ENCODE measurements around the gene LMBRD1. TPM values are rescaled to one million over a fixed set of nuclear protein-coding genes. Genes with fewer than 3 reads are reported as not detected.

The LMBRD1 gene
- total and polyA plus RNA-seq, 2 of the 13 experiments (the other 11 are each of a cell fraction or from before 2014, with no cell fraction given): 18.9 to 21.5 TPM

- Histone ChIP-seq H4K20me1 (ENCODE audit: insufficient read depth, low read length) (no peaks in the 10 kb centered on the region; the same call in 1 of the 2 replicates), H3K27me3 (ENCODE audit: control insufficient read depth in 1 of 2, insufficient read depth in 2 of 2, low read length in 2 of 2) (no peaks in the 10 kb centered on the region), H3K79me2 (ENCODE audit: insufficient read depth, low read length) (no peaks in the 10 kb centered on the region), H3K9me3 (ENCODE audit: low read length) (no peaks in the 10 kb centered on the region), H3K4me3 (replicated peaks in 1 of 3; ENCODE audit: insufficient read depth in 1 of 3, low read depth in 2 of 3, low read length in 3 of 3) (no peak overlapping the region), H2AFZ (ENCODE audit: low read length) (no peak overlapping the region), H3K27ac (ENCODE audit: extremely low read length, insufficient read depth, low read length) (no peak overlapping the region), H3K9ac (ENCODE audit: insufficient read depth, low read depth, low read length) (no peak overlapping the region), H3K4me2 (ENCODE audit: low read depth, low read length) (no peak overlapping the region), H3K4me1 (ENCODE audit: insufficient read depth, low read length) (peaks cover 17% of the 10 kb centered on the region), H3K36me3 (replicated peaks in 1 of 2; ENCODE audit: control insufficient read depth in 1 of 2, insufficient read depth in 2 of 2, low read length in 2 of 2) (no peaks in the 10 kb centered on the region; a peak in 1 of 5 replicates)
- WGBS (ENCODE audit: low lambda C conversion rate): 95% methylated on average over 1 of the region's 1 CpG
- BruUV-seq (replicated peaks): no TSS peak
- FAIRE-seq (no peak), DNase-seq (ENCODE audit: low spot score) (no peak), ATAC-seq (no peak)
- intact Hi-C loops (cut with micrococcal nuclease; ENCODE audit: unreplicated experiment) (no loop called here), in situ Hi-C loops (cut with HindIII; ENCODE audit: extremely low pct_ligation_motif_present, low pct_unique_long_range_greater_than_20kb) (no loop called here)
- TF ChIP-seq NRL (CRISPR knock-in tag; IDR thresholded peaks at IDR 0.05; ENCODE audit: borderline replicate concordance): no peak
- TF ChIP-seq POGZ (CRISPR knock-in tag; IDR thresholded peaks at IDR 0.05): no peak
- no peak for TF ChIP-seq HOXD1 (CRISPR knock-in tag; IDR thresholded peaks at IDR 0.05)
- TF ChIP-seq CCAR2 (optimal IDR thresholded peaks at IDR 0.05; ENCODE audit: low read depth, low read length): no peak
- no peak for TF ChIP-seq HBP1 (CRISPR knock-in tag; IDR thresholded peaks at IDR 0.05; ENCODE audit: low read depth)
- no peak for TF ChIP-seq ATF1 (CRISPR knock-in tag; IDR thresholded peaks at IDR 0.05)
- TF ChIP-seq SRSF9 (IDR thresholded peaks at IDR 0.05; ENCODE audit: borderline replicate concordance, insufficient read depth, low read depth, low read length, poor library complexity, severe bottlenecking): no peak
- TF ChIP-seq ZNF101 (CRISPR knock-in tag; IDR thresholded peaks at IDR 0.05; ENCODE audit: borderline replicate concordance, low read depth): no peak
- no peak for TF ChIP-seq ZNF672 (CRISPR knock-in tag; IDR thresholded peaks at IDR 0.05)
- TF ChIP-seq ZNF12 (CRISPR knock-in tag; IDR thresholded peaks at IDR 0.05): no peak
- no peak for TF ChIP-seq ARID4A (CRISPR knock-in tag; IDR thresholded peaks at IDR 0.05; ENCODE audit: borderline replicate concordance)
- TF ChIP-seq SNAPC5 (CRISPR knock-in tag; IDR thresholded peaks at IDR 0.05; ENCODE audit: borderline replicate concordance): no peak
- TF ChIP-seq GLMP (CRISPR knock-in tag; IDR thresholded peaks at IDR 0.05; ENCODE audit: borderline replicate concordance): no peak
- no peak for TF ChIP-seq ZNF256 (CRISPR knock-in tag; conservative IDR thresholded peaks at IDR 0.05)
- no peak for TF ChIP-seq NR1H2 (CRISPR knock-in tag; IDR thresholded peaks at IDR 0.05; ENCODE audit: borderline replicate concordance, low read depth)
- POLR2A ChIA-PET: no interaction called here
- CTCF ChIA-PET (ENCODE audit: low intra/inter-chr PET ratio, low total read pairs): no interaction called here
Observed at GRCh38 chr6:69783108-69783507, 13.7 kb downstream of the LMBRD1 start.

Measured in HepG2 (cell line).